ENCODE results near the gene CMTM6.

DNA sequence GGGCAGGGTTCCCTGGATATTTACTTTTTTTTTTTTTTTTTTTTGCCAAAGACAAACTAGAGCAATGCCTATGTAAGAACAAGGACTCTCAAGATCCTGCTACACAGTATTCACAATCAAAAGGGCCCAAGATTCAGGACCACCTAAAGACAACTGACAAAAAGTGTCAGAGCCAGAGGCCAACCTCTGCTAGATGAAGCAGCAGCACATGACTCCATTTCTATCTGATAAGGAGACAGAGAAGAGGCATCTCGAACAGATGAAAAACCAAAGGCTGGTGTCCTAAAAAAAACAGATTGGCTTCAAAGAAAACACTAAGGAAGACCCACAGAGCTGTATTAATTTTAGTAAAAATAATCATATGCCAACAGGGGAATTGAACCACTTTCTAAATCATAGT lies 20.0 kb downstream of the CMTM6 start:
- TF ChIP-seq, protein P1, sequence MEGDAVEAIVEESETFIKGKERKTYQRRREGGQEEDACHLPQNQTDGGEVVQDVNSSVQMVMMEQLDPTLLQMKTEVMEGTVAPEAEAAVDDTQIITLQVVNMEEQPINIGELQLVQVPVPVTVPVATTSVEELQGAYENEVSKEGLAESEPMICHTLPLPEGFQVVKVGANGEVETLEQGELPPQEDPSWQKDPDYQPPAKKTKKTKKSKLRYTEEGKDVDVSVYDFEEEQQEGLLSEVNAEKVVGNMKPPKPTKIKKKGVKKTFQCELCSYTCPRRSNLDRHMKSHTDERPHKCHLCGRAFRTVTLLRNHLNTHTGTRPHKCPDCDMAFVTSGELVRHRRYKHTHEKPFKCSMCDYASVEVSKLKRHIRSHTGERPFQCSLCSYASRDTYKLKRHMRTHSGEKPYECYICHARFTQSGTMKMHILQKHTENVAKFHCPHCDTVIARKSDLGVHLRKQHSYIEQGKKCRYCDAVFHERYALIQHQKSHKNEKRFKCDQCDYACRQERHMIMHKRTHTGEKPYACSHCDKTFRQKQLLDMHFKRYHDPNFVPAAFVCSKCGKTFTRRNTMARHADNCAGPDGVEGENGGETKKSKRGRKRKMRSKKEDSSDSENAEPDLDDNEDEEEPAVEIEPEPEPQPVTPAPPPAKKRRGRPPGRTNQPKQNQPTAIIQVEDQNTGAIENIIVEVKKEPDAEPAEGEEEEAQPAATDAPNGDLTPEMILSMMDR (IDR thresholded peaks at IDR 0.05; ENCODE audit: low read depth, low read length), result no peak
- TF ChIP-seq MYC (IDR thresholded peaks at IDR 0.05; ENCODE audit: low read depth, low read length), result no peak
